ENCODE measurements around the gene TMEM86B.

DNA sequence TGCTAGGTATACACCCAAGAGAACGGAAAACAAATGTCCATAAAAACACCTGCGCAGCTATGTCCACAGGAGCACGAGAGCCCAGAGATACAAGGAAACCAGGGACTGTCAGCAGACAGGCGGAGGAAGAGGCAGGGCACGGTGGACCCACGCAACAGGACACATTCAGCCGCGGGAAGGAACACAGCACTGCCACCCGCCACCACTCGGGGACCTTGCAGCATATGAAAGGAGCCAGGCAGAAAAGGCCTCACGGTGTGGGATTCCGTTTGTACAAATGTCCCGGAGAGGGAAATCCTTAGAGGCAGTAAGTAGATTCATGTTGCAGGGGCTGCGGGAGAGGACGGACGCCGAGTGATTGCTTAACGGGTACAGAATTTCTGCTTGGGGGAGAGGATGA lies 43.6 kb upstream of the TMEM86B start:
- TF ChIP-seq FOXP2 (optimal IDR thresholded peaks at IDR 0.05; ENCODE audit: borderline replicate concordance, extremely low read depth, extremely low read length, insufficient read depth), result no peak
- no peak for TF ChIP-seq TAF1 (IDR thresholded peaks at IDR 0.05; ENCODE audit: borderline replicate concordance, insufficient read depth, low read length)
